Endothelial cell of umbilical vein (primary cell): ENCODE measurements around the gene C1orf35.

Source experiments
- EZH2 ChIP-seq: IDR thresholded peaks from 2 replicates; pipeline ENCODE4 v1.6.1; 2012; ENCODE audit warnings: borderline replicate concordance, low read depth, mild to moderate bottlenecking, moderate library complexity, low read length, inconsistent platforms; ENCODE audit not compliant: severe bottlenecking
- MAX ChIP-seq: IDR thresholded peaks from 2 replicates; pipeline ENCODE4 v1.6.1; 2011; ENCODE audit not compliant: insufficient read depth, insufficient read length
- MYC ChIP-seq: IDR thresholded peaks from one replicate; pipeline ENCODE4 v1.6.1; 2011; ENCODE audit warnings: mild to moderate bottlenecking, low read depth, low read length
- POLR2A ChIP-seq: IDR thresholded peaks from 2 replicates; pipeline ENCODE4 v1.6.1; 2012; ENCODE audit warnings: low read depth, mild to moderate bottlenecking, control low read depth, low read length
- POLR2AphosphoS5 ChIP-seq: IDR thresholded peaks from 2 replicates; pipeline ENCODE4 v1.6.1; 2012; ENCODE audit warnings: low read depth, mild to moderate bottlenecking, control low read depth, low read length, moderate library complexity; ENCODE audit not compliant: insufficient read depth
- TF ChIP-seq, protein P1 (sequence below), 2 donors: IDR thresholded peaks; 1 replicate in 1 of 2; 2 replicates in 1 of 2; pipeline ENCODE4 v1.5.1; 2011; ENCODE audit warnings: low read length in 2 of 2, mild to moderate bottlenecking in 2 of 2, moderate library complexity in 2 of 2, control low read depth in 1 of 2, inconsistent platforms in 1 of 2, low read depth in 1 of 2; ENCODE audit not compliant: insufficient read depth in 1 of 2; ENCODE audit errors: extremely low read depth in 1 of 2

- no peak for TF ChIP-seq MYC
- TF ChIP-seq MAX, result no peak
- TF ChIP-seq, protein P1, sequence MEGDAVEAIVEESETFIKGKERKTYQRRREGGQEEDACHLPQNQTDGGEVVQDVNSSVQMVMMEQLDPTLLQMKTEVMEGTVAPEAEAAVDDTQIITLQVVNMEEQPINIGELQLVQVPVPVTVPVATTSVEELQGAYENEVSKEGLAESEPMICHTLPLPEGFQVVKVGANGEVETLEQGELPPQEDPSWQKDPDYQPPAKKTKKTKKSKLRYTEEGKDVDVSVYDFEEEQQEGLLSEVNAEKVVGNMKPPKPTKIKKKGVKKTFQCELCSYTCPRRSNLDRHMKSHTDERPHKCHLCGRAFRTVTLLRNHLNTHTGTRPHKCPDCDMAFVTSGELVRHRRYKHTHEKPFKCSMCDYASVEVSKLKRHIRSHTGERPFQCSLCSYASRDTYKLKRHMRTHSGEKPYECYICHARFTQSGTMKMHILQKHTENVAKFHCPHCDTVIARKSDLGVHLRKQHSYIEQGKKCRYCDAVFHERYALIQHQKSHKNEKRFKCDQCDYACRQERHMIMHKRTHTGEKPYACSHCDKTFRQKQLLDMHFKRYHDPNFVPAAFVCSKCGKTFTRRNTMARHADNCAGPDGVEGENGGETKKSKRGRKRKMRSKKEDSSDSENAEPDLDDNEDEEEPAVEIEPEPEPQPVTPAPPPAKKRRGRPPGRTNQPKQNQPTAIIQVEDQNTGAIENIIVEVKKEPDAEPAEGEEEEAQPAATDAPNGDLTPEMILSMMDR (IDR thresholded peaks at IDR 0.05; ENCODE audit: extremely low read depth in 1 of 2, insufficient read depth in 1 of 2, low read depth in 1 of 2, low read length in 2 of 2), result no peak
- no peak for TF ChIP-seq POLR2A
- TF ChIP-seq EZH2, result no peak
- no peak for TF ChIP-seq POLR2AphosphoS5
Observed at GRCh38 chr1:228064296-228064695, 38.8 kb downstream of the C1orf35 start.
